Measurements from ENCODE around the gene MAP3K10.
A peak's percentile ranks its signal among the peaks of the same experiment; 100 is the strongest.
"Not testable (repeated sequence)": the region's sequence is repeated elsewhere in the genome, so short reads cannot be mapped to it uniquely, and the experiment has no call there.

Gene MAP3K10

DNA sequence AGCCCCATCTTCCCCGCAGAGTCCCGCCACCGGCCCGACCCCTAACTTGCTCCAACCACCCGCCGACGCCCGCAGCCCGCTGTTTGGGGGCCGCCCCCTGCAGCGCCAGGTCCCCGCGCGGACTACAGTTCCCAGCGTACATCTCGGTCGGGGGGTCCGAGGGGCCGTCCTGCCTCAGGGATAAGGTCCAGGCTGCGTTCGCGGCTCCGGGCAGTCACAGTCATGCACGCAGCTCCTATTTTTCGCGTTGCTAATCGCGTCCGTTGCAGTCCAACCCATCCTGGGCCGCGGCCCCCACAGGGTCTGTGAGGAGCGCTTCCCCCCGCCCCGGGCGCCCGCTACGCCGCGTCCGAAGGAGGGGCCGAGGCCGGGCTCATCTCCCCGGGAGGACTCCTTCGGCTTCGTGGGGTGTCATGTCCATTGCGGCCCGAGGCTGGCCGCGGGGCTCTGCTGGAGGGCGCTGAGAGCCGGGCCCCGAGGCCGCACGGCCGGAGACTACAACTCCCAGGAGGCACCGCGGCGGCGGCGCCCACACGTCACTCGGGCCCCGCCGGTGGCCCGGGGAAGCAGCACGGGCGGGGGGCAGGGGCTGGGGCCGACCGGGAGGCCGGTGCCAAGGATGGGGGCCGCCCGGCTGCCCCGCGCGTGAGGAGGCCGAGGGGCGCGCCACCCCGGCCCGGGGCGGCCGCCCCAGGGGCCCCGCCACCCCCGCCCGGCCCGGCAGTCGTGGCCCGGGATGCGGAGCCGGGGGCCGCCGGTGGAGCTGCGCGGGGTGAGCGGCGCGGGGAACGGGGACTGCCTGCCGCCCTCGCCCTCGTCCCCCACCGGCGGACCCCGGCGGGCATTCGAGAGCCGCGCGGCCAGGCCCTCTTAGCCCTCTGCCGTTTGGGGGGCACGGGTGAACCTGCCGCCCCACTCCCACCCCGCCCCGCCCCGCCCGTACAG lies at the start of gene MAP3K10:
Gene MAP3K10, plus strand, starts transcription at position 536 of the 945 bp plus-strand sequence. CDS start 606 bp downstream, outside the sequence.
- DNase-seq, result peak; percentile 64

DNA sequence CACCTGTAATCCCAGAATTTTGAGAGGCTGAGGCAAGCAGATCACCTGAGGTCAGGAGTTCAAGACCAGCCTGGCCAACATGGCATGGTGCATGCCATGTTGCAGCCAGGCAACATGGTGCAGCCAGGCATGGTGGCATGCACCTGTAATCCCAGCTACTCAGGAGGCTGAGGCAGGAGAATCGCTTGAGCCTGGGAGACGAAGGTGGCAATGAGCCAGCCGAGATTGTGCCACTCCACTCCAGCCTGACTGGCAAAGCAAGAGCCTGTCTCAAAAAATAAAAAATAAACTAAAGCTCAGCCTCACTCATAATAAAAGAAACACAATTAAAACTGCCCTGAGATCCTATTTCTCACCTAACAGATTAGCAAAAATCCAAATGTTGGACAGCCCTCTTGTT lies 49.7 kb upstream of the MAP3K10 start:
- no peak for DNase-seq

DNA sequence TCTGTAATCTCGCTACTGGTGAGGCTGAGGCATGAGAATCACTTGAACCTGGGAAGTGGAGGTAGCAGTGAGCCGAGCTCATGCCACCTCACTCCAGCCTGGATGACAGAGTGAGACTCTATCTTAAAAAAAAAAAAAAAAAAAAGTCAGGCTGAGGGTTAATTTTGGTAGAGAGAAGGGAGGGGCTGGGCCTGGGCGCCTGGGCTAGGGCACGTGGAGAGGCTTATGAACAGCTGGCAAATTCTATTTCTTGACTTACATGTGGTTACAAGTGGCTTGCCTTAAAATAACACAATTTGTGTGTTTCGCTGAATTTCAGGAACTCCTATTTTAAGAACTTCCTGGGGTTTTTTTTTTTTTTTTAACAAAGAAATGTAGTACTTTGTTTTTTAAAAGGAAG lies 47.6 kb upstream of the MAP3K10 start:
- no peak for DNase-seq

DNA sequence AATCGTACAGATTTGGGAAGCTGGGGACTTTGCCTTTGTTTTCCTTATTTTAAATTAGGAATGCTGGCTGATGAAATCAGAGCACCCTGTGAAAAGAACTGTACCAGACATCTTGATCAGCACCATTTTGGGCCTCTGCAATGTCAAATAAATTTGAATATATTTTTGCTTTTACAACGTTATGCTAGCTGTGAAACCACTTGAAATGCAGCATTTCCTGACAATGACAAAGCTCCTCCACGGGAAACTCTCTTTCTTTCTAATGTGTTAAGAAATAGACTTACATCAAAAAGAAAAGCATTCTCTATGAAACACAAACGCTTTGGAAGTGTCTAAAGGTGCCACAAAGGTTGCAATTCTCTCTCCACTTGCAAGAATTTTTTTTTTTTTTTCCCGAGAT lies 47.1 kb upstream of the MAP3K10 start:
- DNase-seq, result no peak

DNA sequence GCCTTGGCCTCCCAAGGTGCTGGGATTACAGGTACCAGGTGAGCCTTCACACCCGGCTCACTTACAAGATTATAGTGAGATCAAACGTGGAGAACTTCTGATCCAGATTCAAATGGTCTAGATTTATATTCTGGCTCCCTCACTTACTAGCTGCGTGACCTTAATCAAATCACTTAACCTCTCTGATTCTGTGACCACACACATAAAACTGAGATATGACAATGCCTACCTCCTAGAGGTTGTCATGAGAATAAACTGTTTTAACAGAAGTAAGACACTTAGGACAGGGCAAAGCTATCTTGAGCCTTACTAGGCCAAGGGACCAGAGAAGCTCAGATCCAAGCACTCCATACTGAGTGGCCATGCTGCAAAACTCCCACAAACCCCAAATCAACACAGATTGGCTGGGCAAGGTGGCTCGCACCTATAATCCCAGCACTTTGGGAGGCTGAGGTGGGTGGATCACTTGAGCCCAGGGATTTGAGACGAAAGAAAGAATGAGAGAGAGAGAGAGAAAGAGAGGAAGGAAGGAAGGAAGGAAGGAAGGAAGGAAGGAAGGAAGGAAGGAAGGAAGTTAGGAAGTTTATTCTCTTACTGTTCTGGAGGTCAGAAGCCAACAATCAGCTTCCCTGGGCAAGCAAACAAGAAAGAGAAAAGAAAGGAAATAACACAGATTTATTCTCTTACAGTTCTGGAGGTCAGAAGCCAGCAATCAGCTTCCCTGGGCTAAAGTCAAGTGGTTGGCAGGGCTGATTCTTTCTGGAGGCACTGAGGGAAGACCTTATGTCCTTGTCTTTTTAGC lies 46.1 kb upstream of the MAP3K10 start:
- DNase-seq, result no peak

DNA sequence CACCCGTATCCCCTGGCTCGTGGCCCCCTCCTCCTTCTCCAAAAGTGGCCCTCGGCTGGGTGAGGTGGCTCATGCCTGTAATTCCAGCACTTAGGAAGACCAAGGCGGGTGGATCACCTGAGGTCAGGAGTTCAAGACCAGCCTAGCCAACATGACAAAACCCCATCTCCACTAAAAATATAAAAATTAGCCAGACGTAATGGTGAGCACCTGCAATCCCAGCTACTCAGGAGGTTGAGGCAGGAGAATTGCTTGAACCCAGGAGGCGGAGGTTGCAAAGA lies 45.5 kb upstream of the MAP3K10 start:
- DNase-seq, result not testable (repeated sequence)

DNA sequence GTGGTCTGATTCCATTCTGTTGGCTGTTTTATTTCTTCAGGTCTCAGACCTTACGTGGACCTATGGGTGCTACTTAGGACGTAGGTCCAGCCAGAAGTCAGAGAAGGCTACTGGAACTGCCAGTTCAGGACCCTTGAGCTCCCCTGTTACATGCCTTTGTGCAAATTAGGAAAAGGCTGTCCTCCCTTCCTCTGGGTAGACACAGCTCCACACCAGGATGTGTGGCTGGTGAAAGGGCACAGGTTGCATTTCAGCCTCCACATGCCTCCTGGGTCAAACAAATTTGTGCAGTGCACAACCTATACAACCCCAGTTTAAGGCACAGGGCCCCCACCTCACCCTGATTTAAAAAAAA lies 43.9 kb upstream of the MAP3K10 start:
- DNase-seq, result no peak

DNA sequence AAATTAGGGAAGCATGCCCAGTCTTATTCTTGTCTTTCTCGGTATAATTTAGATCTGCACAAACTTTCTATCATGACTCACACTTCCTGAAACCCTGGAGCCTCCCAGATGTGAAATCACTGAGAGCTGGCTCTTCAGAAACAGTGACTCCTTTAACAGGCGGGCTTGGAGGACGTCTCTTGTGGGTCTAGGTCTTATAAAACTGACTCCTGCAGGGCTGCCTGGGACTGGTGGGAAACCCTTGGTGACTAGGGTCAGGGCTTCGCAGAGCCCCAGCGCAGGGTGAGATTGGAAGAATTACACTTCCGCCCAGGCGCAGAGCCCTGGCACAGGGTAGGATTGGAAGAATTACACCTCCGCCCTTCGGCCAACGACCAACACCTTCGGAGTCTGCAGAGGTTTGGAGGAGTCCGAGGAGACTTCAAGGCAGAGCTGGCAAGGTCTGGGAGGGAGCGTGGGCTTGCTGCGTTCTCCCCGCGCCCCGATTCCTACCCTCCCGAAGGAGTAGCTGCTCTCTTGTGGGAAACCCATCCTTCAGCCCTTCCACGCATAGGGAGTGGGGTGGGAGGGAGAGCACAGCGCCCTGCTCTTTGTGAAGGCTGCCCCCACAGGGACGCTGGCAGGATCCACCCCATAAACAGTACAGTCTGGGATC lies 43.4 kb upstream of the MAP3K10 start:
- no peak for DNase-seq

DNA sequence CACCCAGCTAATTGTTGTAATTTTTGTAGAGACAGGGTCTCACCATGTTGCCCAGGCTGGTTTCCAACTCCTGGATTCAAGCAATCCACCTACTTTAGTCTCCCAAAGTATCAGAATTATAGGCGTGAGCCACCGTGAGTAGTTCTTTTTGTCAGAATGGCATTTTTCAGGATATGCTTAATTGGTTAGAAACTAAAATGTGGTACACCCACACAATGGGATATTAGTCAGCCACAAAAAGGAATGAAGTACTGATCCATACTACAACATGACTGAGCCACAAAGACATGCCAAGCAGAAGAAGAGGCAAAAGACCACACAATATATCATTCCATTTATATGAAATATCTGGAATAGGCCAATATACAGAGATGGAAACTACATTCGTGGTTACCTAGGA lies 41.7 kb upstream of the MAP3K10 start:
- DNase-seq, result no peak

DNA sequence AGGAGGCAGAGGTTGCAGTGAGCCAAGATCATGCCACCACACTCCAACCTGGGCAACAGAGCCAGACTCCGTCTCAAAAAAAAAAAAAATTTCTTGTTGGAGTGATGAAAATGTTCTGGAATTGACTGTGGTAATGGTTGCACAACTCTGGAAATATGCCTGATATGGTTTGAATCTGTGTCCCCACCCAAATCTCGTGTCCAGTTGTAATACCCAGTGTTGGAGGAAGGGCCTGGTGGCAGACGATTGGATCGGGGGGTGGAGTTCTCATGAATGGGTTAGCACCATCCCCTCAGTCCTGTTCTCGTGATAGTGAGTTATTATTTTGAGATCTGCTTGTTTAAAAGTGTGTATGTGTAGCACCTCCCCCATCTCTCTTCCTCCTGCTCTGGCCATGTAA lies 41.1 kb upstream of the MAP3K10 start:
- DNase-seq, result no peak

DNA sequence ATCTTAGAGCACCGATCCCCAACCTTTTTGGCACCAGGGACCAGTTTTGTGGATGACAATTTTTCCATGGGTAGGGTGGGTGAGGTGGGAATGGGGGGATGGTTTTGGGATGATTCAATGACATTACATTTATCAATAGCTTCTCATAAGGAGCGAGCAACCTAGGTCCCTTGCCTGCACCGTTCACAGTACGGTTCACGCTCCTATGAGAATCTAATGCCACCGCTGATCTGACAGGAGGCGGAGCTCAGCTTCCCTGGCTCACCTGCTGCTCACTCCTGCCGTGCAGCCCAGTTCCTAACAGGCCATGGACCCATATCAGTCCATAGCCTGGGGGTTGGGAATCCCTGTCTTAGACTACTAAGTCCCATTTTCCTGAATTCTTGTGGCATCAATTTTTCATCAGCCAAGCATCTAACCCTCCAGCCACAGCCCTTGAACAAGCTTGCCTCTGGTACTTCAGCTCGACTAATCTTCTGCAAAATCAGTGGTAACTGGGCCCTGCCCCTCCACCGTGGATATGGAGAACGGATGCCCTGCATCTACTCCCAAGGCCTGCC lies 37.0 kb upstream of the MAP3K10 start:
- no peak for DNase-seq

DNA sequence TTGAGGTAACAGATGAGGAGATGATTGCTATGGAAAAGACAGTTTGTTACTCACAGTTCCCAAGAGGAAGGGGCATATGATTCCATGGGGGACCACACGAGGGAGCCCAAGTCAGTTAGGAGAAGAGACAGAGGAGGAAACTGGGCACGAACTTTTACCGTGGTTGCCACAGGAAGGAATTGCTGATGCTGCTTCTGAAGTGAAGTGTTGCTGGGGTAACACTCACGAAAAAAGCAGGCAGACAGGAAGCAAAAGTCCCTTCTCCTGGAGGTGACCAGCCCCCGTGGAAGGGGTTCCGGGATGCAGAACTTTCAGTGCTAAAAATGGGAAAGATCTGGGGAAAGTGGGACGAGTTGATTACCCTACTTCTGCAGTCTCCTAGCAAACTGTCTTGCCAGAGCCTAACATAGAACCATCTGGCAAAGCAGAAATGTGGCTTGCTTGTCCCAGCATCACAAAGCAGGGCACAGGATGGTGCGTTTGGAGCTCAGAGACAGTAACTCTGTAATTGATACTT lies 35.4 kb upstream of the MAP3K10 start:
- no peak for DNase-seq

DNA sequence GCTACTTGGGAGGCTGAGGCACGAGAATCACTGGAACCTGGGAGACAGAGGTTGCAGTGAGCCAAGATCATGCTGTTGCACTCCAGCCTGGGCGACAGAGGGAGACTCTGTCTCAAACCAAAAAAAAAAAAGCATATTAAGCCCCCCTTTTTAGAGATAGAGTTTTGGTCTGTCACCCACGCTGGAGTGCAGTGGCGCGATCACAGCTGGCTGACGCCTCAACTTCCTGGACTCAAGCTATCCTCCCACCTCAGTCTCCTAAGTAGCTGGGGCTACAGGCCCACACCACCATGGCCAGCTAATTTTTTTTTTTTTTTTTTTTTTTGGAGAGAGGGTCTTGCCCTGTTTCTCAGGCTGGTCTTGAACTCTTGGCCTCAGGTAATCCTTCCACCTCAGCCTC lies 34.2 kb upstream of the MAP3K10 start:
- DNase-seq, result no peak

DNA sequence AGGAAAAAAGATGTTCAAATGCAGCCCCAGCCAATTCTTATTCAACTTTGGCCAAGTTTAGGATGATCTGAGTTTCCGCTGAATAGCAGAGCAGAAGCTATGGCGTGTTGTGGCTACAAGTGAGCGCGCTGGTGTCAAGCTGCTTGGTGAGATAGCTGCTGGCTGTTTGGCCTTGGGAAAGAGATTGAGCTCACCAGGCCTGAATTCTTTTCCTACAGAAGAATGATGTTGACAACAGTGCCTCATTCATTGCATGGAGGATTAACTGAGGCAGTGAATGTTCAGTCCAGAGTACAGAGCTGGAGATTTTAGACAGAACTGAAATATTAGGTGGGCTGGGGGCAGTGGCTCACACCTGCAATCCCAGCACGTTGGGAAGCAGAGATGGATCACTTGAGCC lies 31.5 kb upstream of the MAP3K10 start:
- no peak for DNase-seq

DNA sequence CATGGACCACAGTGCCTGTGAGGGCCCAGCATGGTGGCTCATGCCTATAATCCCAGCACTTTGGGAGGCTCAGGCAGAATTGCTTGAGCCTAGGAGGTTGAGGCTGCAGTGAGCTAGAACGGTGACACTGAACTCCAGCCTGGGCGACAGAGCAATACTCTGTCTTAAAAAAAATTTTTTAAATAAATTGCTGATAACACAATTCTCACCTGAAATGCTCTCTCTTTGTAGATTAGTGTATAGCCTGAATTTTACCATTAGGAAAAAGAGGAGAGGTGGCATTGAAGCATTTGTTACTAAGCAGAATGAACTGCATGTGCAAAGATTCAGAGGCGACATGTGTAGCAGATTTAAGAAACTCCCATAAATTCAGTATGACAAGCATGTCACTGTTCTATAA lies 29.1 kb upstream of the MAP3K10 start:
- no peak for DNase-seq

DNA sequence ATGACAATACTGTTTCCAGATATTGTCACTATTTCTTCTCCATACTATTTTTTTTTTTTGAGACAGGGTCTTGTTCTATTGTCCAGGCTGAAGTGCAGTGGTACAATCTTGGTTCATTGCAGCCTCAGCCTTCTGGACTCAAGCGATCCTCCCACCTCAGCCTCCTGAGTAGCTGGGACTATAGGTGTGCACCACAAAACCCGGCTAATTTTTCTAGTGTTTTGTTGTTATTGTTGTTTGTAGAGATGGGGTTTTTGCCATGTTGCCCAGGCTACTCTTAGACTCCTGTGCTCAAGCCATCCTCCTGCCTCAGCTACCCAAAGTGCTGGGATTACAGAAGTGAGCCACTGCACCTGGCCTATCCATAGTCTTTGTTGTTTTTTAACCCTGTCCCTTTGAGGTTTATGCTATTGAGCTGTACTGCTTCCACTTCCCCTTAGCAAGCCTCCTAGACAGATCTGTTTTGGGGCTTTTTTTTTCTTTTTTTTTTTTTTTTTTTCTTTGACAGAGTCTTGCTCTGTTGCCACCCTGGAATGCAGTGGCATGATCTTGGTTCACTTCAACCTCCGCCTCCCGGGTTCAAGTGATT lies 27.6 kb upstream of the MAP3K10 start:
- DNase-seq, result no peak

DNA sequence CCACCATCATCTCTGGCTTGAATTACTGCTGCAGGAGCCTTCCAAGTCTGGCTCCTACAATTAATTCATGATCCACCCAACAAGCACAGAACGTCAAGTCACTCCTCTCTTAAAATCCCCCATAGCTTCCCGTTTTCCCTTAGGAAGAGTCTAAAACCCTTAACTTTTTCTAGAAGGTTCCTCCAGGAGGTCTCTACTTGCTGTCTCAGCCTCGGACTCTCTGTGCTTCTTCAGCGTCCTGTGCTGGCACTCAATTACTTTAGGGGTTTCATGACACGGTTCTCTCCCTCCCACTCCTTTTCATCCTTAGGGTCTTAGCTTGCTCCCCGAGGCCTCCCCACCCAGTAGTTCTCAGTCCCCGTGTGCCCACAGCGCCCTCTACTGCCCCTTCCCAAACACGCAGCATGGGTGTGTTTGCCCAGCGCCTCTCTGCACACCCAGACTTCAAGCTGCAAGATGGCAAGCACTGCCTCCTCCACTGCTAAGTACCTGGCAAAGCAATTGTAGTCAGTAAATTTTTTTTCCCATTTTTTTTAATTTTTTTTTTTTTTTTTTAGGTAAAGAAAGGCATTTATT lies 25.8 kb upstream of the MAP3K10 start:
- DNase-seq, result peak; percentile 21

DNA sequence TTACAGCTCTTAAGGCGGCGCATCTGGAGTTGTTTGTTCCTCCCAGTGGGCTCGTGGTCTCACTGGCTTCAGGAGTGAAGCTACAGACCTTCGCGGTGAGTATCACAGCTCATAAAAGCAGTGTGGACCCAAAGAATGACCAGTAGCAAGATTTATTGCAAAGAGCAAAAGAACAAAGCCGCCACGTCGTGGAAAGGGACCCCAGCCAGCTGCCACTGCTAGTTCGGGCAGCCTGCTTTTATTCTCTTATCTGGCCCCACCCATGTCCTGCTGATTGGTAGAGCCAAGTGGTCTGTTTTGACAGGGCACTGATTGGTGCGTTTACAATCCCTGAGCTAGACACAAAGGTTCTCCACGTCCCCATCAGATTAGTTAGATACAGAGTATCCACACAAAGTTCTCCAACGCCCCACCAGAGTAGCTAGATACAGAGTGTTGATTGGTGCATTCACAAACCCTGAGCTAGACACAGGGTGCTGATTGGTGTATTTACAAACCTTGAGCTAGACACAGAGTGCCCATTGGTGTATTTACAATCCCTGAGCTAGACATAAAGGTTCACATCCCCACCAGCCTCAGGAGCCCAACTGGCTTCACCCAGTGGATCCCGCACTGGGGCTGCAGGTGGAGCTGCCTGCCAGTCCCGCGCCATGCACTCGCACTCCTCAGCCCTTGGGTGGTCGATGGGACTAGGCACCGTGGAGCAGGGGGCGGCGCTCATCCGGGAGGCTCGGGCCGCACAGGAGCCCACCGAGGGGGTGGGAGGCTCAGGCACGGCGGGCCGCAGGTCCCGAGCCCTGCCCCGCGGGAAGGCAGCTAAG lies 21.5 kb upstream of the MAP3K10 start:
- DNase-seq, result not testable (repeated sequence)

DNA sequence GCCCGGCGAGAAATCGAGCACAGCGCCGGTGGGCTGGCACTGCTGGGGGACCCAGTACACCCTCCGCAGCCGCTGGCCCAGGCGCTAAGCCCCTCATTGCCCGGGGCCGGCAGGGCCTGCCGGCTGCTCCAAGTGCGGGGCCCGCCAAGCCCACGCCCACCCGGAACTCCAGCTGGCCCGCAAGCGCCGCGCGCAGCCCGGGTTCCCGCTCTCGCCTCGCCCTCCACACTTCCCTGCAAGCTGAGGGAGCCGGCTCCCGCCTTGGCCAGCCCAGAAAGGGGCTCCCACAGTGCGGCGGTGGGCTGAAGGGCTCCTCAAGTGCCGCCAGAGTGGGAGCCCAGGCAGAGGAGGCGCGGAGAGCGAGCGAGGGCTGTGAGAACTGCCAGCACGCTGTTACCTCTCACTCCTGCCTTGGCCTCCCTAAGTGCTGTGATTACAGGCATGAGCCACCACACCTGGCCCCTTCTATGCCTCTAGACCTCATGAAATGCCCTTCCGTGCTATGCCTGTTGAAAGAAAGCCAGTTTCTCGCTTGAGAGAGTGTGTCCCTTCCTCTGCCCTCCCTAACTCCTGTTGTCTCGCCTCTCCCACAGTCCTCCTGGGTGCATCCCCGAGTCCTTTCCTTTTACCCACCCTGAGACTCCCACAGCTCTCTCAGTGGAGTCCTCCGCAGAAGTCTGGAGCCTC lies 20.8 kb upstream of the MAP3K10 start:
- not testable (repeated sequence) for DNase-seq

DNA sequence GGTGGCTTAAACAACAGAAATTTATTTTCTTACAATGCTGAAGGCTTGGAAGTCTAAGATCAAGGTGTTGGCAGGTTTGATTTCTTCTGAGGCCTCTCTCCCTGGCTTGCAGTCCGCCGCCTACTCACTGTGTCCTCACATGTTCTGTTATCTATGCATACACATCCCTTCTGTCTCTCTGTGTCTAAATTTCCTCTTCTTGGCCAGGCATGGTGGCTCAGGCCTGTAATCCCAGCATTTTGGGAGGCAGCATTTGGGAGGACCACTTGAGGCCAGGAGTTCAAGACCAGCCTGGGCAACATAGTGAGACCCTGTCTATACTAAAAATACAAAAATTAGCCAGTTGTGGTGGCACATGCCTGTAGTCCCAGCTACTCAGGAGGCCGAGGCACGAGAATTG lies 19.9 kb upstream of the MAP3K10 start:
- DNase-seq, result not testable (repeated sequence)

DNA sequence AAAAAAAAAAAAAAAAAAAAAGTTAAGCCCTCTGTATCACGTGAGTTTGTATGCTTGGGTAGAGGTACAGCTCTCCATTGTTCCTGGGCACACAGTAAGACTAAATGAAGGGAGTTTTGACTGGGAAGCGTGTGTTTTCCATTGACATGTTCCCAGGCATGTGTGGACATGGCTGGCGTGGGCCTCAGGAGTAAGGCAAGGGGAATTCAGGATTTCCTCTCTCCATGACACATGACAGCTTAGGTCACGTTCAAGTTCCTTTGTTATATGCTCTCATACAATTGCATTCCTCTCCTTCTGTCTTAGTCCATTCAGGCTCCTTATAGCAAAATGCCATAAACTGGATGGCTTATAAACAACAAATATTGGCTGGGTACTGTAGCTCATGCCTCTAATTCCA lies 17.1 kb upstream of the MAP3K10 start:
- DNase-seq, result no peak
